ENCODE results near the gene NCOA1. TPM values are rescaled to one million over a fixed set of nuclear protein-coding genes. Genes with fewer than 3 reads are reported as not detected.

Gene NCOA1
- total RNA-seq, 2 donors from 2014 or later = 20.1 to 22.6 TPM

DNA sequence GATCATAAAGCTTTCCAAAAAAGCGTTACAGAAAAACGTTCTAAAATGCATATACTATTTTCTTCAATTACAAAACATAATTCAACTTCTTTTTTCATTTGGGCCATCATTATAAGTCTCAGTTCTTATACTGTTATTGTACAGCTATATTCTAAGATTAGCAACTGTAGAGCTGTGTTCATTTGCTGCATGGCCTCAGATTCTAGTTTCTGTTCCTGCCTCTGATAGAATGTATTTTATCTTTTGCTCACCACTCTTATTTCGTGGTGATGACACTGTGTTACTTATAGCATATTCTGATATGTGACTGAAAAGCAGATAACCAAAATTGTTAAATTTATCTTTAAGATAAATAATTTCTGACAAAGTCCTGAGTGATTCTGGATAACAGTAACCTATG is 234.9 kb downstream of the NCOA1 start:
- Mint-ChIP-seq H3K9me3 (no peaks in the 10 kb centered on the region), H3K27me3 (ENCODE audit: insufficient read depth) (no peaks in the 10 kb centered on the region), H3K4me3 (no peak overlapping the region), H3K27ac (no peak overlapping the region), H3K4me1 (no peaks in the 10 kb centered on the region), H3K36me3 (ENCODE audit: low read depth) (peaks cover 11% of the 10 kb centered on the region)
- Histone ChIP-seq H3K9me3 (ENCODE audit: control insufficient read depth, low read length) (no peaks in the 10 kb centered on the region), H3K27ac (ENCODE audit: low read depth, low read length) (no peak overlapping the region), H3K4me1 (ENCODE audit: control insufficient read depth, insufficient read depth, low read length) (no peaks in the 10 kb centered on the region), H3K4me3 (ENCODE audit: low read length) (no peak overlapping the region), H3K27me3 (ENCODE audit: control insufficient read depth, insufficient read depth, low read length, poor library complexity, severe bottlenecking) (no peaks in the 10 kb centered on the region), H3K36me3 (ENCODE audit: control insufficient read depth, insufficient read depth, low read length) (peaks cover 13% of the 10 kb centered on the region), H3K9ac (ENCODE audit: extremely low read depth, low read length, poor library complexity, severe bottlenecking) (no peak overlapping the region)
- no peak for DNase-seq
- TF ChIP-seq, protein P1, sequence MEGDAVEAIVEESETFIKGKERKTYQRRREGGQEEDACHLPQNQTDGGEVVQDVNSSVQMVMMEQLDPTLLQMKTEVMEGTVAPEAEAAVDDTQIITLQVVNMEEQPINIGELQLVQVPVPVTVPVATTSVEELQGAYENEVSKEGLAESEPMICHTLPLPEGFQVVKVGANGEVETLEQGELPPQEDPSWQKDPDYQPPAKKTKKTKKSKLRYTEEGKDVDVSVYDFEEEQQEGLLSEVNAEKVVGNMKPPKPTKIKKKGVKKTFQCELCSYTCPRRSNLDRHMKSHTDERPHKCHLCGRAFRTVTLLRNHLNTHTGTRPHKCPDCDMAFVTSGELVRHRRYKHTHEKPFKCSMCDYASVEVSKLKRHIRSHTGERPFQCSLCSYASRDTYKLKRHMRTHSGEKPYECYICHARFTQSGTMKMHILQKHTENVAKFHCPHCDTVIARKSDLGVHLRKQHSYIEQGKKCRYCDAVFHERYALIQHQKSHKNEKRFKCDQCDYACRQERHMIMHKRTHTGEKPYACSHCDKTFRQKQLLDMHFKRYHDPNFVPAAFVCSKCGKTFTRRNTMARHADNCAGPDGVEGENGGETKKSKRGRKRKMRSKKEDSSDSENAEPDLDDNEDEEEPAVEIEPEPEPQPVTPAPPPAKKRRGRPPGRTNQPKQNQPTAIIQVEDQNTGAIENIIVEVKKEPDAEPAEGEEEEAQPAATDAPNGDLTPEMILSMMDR (conservative IDR thresholded peaks at IDR 0.05) = no peak
- whole genome bisulfite sequencing, 2 experiments (ENCODE audit: insufficient coverage in 1 of 2, insufficient read length in 1 of 2) = 82% methylated on average over 2 of the region's 3 CpGs; no CpG with 5 or more reads in 1 of the 2 experiments

DNA sequence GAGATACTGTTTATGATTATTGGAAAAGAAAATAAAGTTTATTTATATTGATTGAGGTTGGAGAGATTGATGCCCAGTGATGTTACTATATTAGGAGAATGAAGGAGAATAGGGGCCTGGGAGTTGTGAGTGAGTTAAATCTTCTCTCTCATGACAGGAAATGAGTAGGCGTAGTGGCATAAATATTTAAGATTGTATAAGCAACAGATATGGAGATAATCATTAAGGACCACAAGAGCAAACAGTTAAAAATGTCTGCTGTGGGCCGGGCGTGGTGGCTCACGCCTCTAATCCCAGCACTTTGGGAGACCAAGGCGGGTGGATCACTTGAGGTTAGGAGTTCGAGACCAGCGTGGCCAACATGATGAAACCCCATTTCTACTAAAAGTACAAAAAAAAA is 239.4 kb downstream of the NCOA1 start:
- H3K4me1 Mint-ChIP-seq = no peaks in the 10 kb centered on the region
- no peak overlapping the region for H3K27ac ChIP-seq (ENCODE audit: low read depth, low read length)
- H3K36me3 ChIP-seq (ENCODE audit: control insufficient read depth, insufficient read depth, low read length) = peaks cover 13% of the 10 kb centered on the region
- no peaks in the 10 kb centered on the region for H3K27me3 ChIP-seq (ENCODE audit: control insufficient read depth, insufficient read depth, low read length, poor library complexity, severe bottlenecking)
- H3K9me3 Mint-ChIP-seq = no peaks in the 10 kb centered on the region
- H3K4me3 Mint-ChIP-seq = no peak overlapping the region
- 95 to 97% methylated on average over 4 to 5 of the region's 7 CpGs for WGBS, 2 experiments (ENCODE audit: insufficient coverage in 1 of 2, insufficient read length in 1 of 2)
- peaks cover 11% of the 10 kb centered on the region for H3K36me3 Mint-ChIP-seq (ENCODE audit: low read depth)
- no peak for DNase-seq
- TF ChIP-seq, protein P1 (conservative IDR thresholded peaks at IDR 0.05) = no peak
- no peak overlapping the region for H3K9ac ChIP-seq (ENCODE audit: extremely low read depth, low read length, poor library complexity, severe bottlenecking)
- H3K4me1 ChIP-seq (ENCODE audit: control insufficient read depth, insufficient read depth, low read length) = no peaks in the 10 kb centered on the region
- H3K9me3 ChIP-seq (ENCODE audit: control insufficient read depth, low read length) = no peaks in the 10 kb centered on the region
- no peaks in the 10 kb centered on the region for H3K27me3 Mint-ChIP-seq (ENCODE audit: insufficient read depth)
- no peak overlapping the region for H3K27ac Mint-ChIP-seq
- H3K4me3 ChIP-seq (ENCODE audit: low read length) = no peak overlapping the region

DNA sequence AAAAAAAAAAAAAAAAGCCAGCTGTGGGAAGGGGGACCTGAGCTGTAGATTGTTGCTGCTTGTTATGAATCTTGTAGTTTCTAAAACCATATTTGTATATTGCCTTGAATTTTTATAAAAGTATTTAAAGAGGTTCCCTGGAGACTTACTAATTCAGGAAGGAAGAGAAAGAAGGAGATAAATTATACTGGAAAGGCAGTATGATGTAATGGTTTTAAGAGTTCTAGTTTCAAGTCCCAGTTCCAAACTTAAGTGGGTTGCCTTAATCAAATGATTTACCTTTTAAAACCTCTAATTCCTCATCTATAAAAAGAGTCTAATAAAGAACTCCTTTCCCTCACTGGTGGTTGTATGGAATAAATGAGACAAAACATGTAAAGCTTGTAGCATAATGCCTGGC is 240.0 kb downstream of the NCOA1 start:
- no peak overlapping the region for H3K27ac Mint-ChIP-seq
- H3K27me3 Mint-ChIP-seq (ENCODE audit: insufficient read depth) = no peaks in the 10 kb centered on the region
- H3K27ac ChIP-seq (ENCODE audit: low read depth, low read length) = no peak overlapping the region
- H3K36me3 Mint-ChIP-seq (ENCODE audit: low read depth) = peaks cover 11% of the 10 kb centered on the region
- no peak overlapping the region for H3K4me3 ChIP-seq (ENCODE audit: low read length)
- no peak for DNase-seq
- no peaks in the 10 kb centered on the region for H3K9me3 ChIP-seq (ENCODE audit: control insufficient read depth, low read length)
- peaks cover 13% of the 10 kb centered on the region for H3K36me3 ChIP-seq (ENCODE audit: control insufficient read depth, insufficient read depth, low read length)
- no peak overlapping the region for H3K9ac ChIP-seq (ENCODE audit: extremely low read depth, low read length, poor library complexity, severe bottlenecking)
- TF ChIP-seq, protein P1 (conservative IDR thresholded peaks at IDR 0.05) = no peak
- H3K9me3 Mint-ChIP-seq = no peaks in the 10 kb centered on the region
- H3K27me3 ChIP-seq (ENCODE audit: control insufficient read depth, insufficient read depth, low read length, poor library complexity, severe bottlenecking) = no peaks in the 10 kb centered on the region
- no peaks in the 10 kb centered on the region for H3K4me1 Mint-ChIP-seq
- H3K4me1 ChIP-seq (ENCODE audit: control insufficient read depth, insufficient read depth, low read length) = no peaks in the 10 kb centered on the region
- no peak overlapping the region for H3K4me3 Mint-ChIP-seq

Data from endodermal cell (in vitro differentiated cells).